Astrocyte of the cerebellum (primary cell): Measurements from ENCODE around the gene ZNF831.

Source experiments
- DNase-seq: peaks from one replicate; pipeline ENCODE4 v3.0.0-alpha.2; 2011; ENCODE audit warnings: low read depth
- H3K4me3 ChIP-seq: 2 replicates; pipeline ENCODE4 v1.5.1; 2011; ENCODE audit warnings: mild to moderate bottlenecking, low read depth, low read length, moderate library complexity
- CTCF ChIP-seq: IDR thresholded peaks from 2 replicates; pipeline ENCODE4 v1.5.1; 2012; ENCODE audit warnings: low read length, low read depth, moderate library complexity, mild to moderate bottlenecking; ENCODE audit errors: missing control alignments
- in situ Hi-C: cut with HindIII; loops from 2 replicates; pipeline ENCODE4 v1.10.0; 2017; ENCODE audit warnings: low sequenced_read_pairs

ZNF831 gene

GRCh38 chr20:59247731-59248684 is 84.4 kb downstream of the ZNF831 start:
- H3K4me3 ChIP-seq = no peak overlapping the region
- in situ Hi-C loops = loop anchor here (5.0 kb wide), 1 partner anchor 46 kb away; no protein-coding TSS in a partner anchor
- DNase-seq = no peak
- TF ChIP-seq CTCF = no peak

DNA sequence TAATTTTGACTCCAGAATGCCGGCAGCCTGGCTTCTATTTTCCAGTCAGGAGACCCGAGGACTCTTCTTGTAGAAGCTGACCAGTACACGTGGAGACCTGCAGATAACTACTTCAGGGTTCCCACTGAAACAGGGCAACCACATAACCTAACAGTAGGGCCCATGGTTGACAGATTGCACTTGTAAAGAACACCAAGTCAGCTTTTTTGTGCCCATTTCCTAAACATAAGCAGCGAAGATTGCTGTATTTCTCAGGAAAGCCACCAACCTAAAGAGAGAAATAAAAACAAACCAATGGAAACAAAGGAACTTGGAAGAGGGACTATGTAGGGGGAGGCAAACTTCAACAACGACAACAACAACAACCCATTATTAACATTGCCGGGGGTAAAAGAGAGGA is 86.7 kb downstream of the ZNF831 start:
- in situ Hi-C loops = no loop called here
- DNase-seq = no peak
- no peak overlapping the region for H3K4me3 ChIP-seq
- no peak for TF ChIP-seq CTCF

DNA sequence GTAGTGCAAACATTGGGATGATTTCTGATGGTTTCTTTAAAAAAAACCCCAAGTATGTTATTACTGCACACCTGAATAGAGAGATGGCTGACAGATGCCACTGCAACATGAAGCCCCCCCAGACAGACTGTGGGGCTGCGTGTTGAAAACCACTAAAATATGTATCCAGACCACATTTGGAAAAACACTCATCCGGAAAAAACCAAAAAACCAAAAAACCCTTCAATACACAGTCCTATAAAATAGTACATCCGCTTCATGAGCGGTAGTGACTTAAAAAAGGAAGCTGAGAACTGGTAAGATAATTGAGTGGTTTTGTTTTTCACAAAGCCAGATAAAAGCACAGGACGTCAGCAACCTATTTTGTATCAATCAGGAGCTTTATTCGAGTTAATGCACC is 89.7 kb downstream of the ZNF831 start:
- no peak overlapping the region for H3K4me3 ChIP-seq
- in situ Hi-C loops = no loop called here
- DNase-seq = no peak
- TF ChIP-seq CTCF = no peak

DNA sequence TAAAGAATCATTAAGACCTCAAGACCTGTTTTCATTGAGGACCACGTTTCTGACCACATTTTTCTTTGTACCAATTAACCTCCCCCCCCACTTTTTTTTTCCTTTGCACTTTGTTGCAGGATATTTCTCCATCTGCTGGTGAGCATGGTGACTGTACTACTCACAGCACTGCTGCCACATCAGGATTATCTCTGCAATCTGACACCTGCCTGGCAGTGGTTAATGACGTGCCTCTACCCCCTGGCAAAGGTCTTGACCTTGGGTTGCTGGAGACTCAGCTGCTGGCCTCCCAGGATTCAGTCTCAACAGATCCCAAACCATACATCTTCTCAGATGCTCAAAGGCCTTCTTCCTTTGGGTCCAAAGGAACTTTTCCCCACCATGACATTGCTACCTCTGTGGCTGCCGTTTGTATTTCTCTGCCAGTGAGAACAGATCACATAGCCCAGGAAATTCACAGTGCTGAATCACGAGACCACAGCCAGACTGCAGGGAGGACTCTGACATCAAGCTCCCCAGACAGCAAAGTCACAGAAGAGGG is 90.2 kb downstream of the ZNF831 start:
- no peak for TF ChIP-seq CTCF
- in situ Hi-C loops = no loop called here
- no peak overlapping the region for H3K4me3 ChIP-seq
- DNase-seq = no peak

- in situ Hi-C loops = no loop called here
- TF ChIP-seq CTCF = no peak
Measured at GRCh38 chr20:59255256-59255655, 91.6 kb downstream of the ZNF831 start.

GRCh38 chr20:59258221-59258621 is 94.6 kb downstream of the ZNF831 start:
- no peak for DNase-seq
- in situ Hi-C loops = no loop called here
- TF ChIP-seq CTCF = no peak
- no peak overlapping the region for H3K4me3 ChIP-seq

More at GRCh38 chr20:59255256-59255655, 91.6 kb downstream of the ZNF831 start:
- no peak for DNase-seq
- no peak overlapping the region for H3K4me3 ChIP-seq
